ENCODE results near the gene SF3B3.

GRCh38 chr16:70493802-70494201 lies 29.8 kb upstream of the SF3B3 start:
- TF ChIP-seq CTCF (IDR thresholded peaks at IDR 0.05), result no peak
- no peak for TF ChIP-seq POLR2A (IDR thresholded peaks at IDR 0.05)

Measured in thyroid gland (tissue), 4 donors.